Measurements from ENCODE around the gene EPC1. TPM values are rescaled to one million over a fixed set of nuclear protein-coding genes. Genes with fewer than 3 reads are reported as not detected.

EPC1 gene
- total and polyA plus RNA-seq, 10 of the 15 experiments (the other 5 are each of a cell fraction or from before 2014, with no cell fraction given) = 6.8 to 59.2 (median 19.4) TPM

- no peak overlapping the region for H3K9ac ChIP-seq (ENCODE audit: control insufficient read depth, insufficient read depth, low read length)
Observed at GRCh38 chr10:32229170-32229569, 117.8 kb downstream of the EPC1 start.

More at GRCh38 chr10:32229170-32229569, 117.8 kb downstream of the EPC1 start:
- TF ChIP-seq ESRRA (IDR thresholded peaks at IDR 0.05; ENCODE audit: low read length) = no peak
- no peak for TF ChIP-seq CBX3 (IDR thresholded peaks at IDR 0.05; ENCODE audit: borderline replicate concordance, low read depth)
- TF ChIP-seq EGR1 (IDR thresholded peaks at IDR 0.05; ENCODE audit: borderline replicate concordance in 1 of 2, low read depth in 2 of 2, low read length in 2 of 2) = no peak
- no peak for TF ChIP-seq LARP7 (IDR thresholded peaks at IDR 0.05)
- no peak for TF ChIP-seq NKRF (conservative IDR thresholded peaks at IDR 0.05)
- TF ChIP-seq ATF7 (IDR thresholded peaks at IDR 0.05; ENCODE audit: low read depth) = no peak
- no peak for TF ChIP-seq CHD4 (IDR thresholded peaks at IDR 0.05)
- TF ChIP-seq BRCA1 (IDR thresholded peaks at IDR 0.05; ENCODE audit: low read depth, low read length) = no peak
- TF ChIP-seq, protein P1, sequence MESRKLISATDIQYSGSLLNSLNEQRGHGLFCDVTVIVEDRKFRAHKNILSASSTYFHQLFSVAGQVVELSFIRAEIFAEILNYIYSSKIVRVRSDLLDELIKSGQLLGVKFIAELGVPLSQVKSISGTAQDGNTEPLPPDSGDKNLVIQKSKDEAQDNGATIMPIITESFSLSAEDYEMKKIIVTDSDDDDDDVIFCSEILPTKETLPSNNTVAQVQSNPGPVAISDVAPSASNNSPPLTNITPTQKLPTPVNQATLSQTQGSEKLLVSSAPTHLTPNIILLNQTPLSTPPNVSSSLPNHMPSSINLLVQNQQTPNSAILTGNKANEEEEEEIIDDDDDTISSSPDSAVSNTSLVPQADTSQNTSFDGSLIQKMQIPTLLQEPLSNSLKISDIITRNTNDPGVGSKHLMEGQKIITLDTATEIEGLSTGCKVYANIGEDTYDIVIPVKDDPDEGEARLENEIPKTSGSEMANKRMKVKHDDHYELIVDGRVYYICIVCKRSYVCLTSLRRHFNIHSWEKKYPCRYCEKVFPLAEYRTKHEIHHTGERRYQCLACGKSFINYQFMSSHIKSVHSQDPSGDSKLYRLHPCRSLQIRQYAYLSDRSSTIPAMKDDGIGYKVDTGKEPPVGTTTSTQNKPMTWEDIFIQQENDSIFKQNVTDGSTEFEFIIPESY (IDR thresholded peaks at IDR 0.05) = no peak
- TF ChIP-seq, protein P2, sequence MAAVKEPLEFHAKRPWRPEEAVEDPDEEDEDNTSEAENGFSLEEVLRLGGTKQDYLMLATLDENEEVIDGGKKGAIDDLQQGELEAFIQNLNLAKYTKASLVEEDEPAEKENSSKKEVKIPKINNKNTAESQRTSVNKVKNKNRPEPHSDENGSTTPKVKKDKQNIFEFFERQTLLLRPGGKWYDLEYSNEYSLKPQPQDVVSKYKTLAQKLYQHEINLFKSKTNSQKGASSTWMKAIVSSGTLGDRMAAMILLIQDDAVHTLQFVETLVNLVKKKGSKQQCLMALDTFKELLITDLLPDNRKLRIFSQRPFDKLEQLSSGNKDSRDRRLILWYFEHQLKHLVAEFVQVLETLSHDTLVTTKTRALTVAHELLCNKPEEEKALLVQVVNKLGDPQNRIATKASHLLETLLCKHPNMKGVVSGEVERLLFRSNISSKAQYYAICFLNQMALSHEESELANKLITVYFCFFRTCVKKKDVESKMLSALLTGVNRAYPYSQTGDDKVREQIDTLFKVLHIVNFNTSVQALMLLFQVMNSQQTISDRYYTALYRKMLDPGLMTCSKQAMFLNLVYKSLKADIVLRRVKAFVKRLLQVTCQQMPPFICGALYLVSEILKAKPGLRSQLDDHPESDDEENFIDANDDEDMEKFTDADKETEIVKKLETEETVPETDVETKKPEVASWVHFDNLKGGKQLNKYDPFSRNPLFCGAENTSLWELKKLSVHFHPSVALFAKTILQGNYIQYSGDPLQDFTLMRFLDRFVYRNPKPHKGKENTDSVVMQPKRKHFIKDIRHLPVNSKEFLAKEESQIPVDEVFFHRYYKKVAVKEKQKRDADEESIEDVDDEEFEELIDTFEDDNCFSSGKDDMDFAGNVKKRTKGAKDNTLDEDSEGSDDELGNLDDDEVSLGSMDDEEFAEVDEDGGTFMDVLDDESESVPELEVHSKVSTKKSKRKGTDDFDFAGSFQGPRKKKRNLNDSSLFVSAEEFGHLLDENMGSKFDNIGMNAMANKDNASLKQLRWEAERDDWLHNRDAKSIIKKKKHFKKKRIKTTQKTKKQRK (IDR thresholded peaks at IDR 0.05; ENCODE audit: low read depth, low read length) = no peak
- no peak for TF ChIP-seq MEF2A (IDR thresholded peaks at IDR 0.05; ENCODE audit: insufficient read depth, low read depth, low read length)
- TF ChIP-seq NR2F1 (conservative IDR thresholded peaks at IDR 0.05) = no peak
- Histone ChIP-seq H2AFZ (ENCODE audit: control insufficient read depth, low read depth, low read length) (no peak overlapping the region), H3K4me2 (ENCODE audit: control insufficient read depth, insufficient read depth) (no peak overlapping the region), H3K4me1 (ENCODE audit: control insufficient read depth, insufficient read depth, low read length) (no peaks in the 10 kb centered on the region), H3K79me2 (ENCODE audit: control insufficient read depth, insufficient read depth, low read length) (no peaks in the 10 kb centered on the region), H3K27me3 (replicated peaks in 1 of 2; ENCODE audit: control insufficient read depth in 2 of 2, insufficient read depth in 2 of 2, low read length in 1 of 2) (no peaks in the 10 kb centered on the region), H3K36me3 (ENCODE audit: control insufficient read depth in 2 of 2, insufficient read depth in 2 of 2, low read length in 1 of 2) (no peaks in the 10 kb centered on the region), H4K20me1 (ENCODE audit: control insufficient read depth, insufficient read depth) (no peaks in the 10 kb centered on the region), H3K27ac (ENCODE audit: control insufficient read depth, insufficient read depth) (no peak overlapping the region), H3K9me3 (replicated peaks; ENCODE audit: control insufficient read depth, insufficient read depth, low read length) (no peaks in the 10 kb centered on the region), H3K4me3 (no peak overlapping the region)
- ATAC-seq (no peak), FAIRE-seq (no peak), DNase-seq (ENCODE audit: low read depth, low spot score) (no peak)
- BruUV-seq (replicated peaks) = no TSS peak
- intact Hi-C loops (cut with micrococcal nuclease; ENCODE audit: unreplicated experiment) (no loop called here), in situ Hi-C loops (cut with MboI) (no loop called here)
- ChIA-PET RAD21 (ENCODE audit: unreplicated experiment) (no interaction called here), SMC1A (ENCODE audit: uncharacterized antibody, unreplicated experiment) (no interaction called here), CTCF (interaction anchor here (1.0 kb wide), 1 partner anchor 119 kb away, joined by 3 read pairs; no protein-coding TSS in a partner anchor), POLR2A (interaction anchor here (0.6 kb wide), 1 partner anchor 1600 kb away, joined by 5 read pairs; the partner anchor contains the start of gene LYZL2)
- 15% methylated on average over 3 of the region's 3 CpGs for WGBS (ENCODE audit: insufficient coverage, insufficient replicate concordance, low lambda C conversion rate, missing lambda C conversion rate)

Data from GM12878 (cell line).